Loucy (cell line): ENCODE data around the gene SLAMF1.
"Not testable (repeated sequence)": the region's sequence is repeated elsewhere in the genome, so short reads cannot be mapped to it uniquely, and the experiment has no call there.

ENCODE experiments used
- H2AFZ ChIP-seq: fragments of 200-600 bp; sonication (generic); 2 replicates; pipeline ENCODE4 v1.6.0; 2016; ENCODE audit warnings: antibody characterized with exemption, mild to moderate bottlenecking, low read length, moderate library complexity
- H3F3A ChIP-seq: fragments of 200-600 bp; 2 replicates; pipeline ENCODE4 v1.6.0; 2016; ENCODE audit warnings: antibody characterized with exemption, low read depth, mild to moderate bottlenecking
- H3K27me3 ChIP-seq: fragments of 200-600 bp; sonication (generic); 2 replicates; pipeline ENCODE4 v1.6.1; 2014; ENCODE audit warnings: low read length, mild to moderate bottlenecking; ENCODE audit not compliant: insufficient read depth, poor library complexity, severe bottlenecking
- H3K36me3 ChIP-seq: fragments of 200-600 bp; sonication (generic); 2 replicates; pipeline ENCODE4 v1.6.1; 2016; ENCODE audit warnings: low read length; ENCODE audit not compliant: insufficient read depth
- H3K4me1 ChIP-seq: fragments of 200-600 bp; sonication (generic); 2 replicates; pipeline ENCODE4 v1.5.1; 2014; ENCODE audit warnings: low read length, mild to moderate bottlenecking; ENCODE audit not compliant: insufficient read depth, poor library complexity, severe bottlenecking
- H3K4me2 ChIP-seq: fragments of 200-600 bp; sonication (generic); 2 replicates; pipeline ENCODE4 v1.6.0; 2014; ENCODE audit warnings: antibody characterized with exemption, low read length, low read depth, mild to moderate bottlenecking; ENCODE audit not compliant: poor library complexity, severe bottlenecking
- H3K4me3 ChIP-seq: fragments of 200-600 bp; sonication (generic); 2 replicates; pipeline ENCODE4 v1.5.1; 2014; ENCODE audit warnings: low read length, mild to moderate bottlenecking, mixed read lengths; ENCODE audit not compliant: poor library complexity, severe bottlenecking
- H3K79me2 ChIP-seq: fragments of 200-600 bp; sonication (generic); 2 replicates; pipeline ENCODE4 v1.6.1; 2014; ENCODE audit warnings: low read length; ENCODE audit not compliant: insufficient read depth
- H3K9ac ChIP-seq: fragments of 200-600 bp; sonication (generic); 2 replicates; pipeline ENCODE4 v1.6.0; 2014; ENCODE audit warnings: mild to moderate bottlenecking, low read depth, low read length, moderate library complexity; ENCODE audit not compliant: poor library complexity, severe bottlenecking
- H3K9me2 ChIP-seq: fragments of 200-600 bp; sonication (generic); replicated peaks from 2 replicates; pipeline ENCODE4 v1.6.1; 2016; ENCODE audit warnings: low read depth, low read length, mixed read lengths
- H3K9me3 ChIP-seq: fragments of 200-600 bp; sonication (generic); 2 replicates; pipeline ENCODE4 v1.6.1; 2014; ENCODE audit warnings: mild to moderate bottlenecking, antibody characterized with exemption, low read length, low read depth; ENCODE audit not compliant: insufficient read depth
- H4K20me1 ChIP-seq: fragments of 200-600 bp; sonication (generic); 2 replicates; pipeline ENCODE4 v1.6.0; 2014; ENCODE audit warnings: antibody characterized with exemption, low read length, mild to moderate bottlenecking; ENCODE audit not compliant: insufficient read depth, poor library complexity, severe bottlenecking
- EZH2phosphoT487 ChIP-seq: fragments of 200-600 bp; IDR thresholded peaks from 2 replicates; pipeline ENCODE4 v1.6.1; 2018; ENCODE audit warnings: antibody characterized with exemption, mild to moderate bottlenecking, moderate library complexity, borderline replicate concordance
- TF ChIP-seq, protein P1 (sequence below): fragments of 200-600 bp; sonication (generic); conservative IDR thresholded peaks from 2 replicates; pipeline ENCODE4 v1.5.1; 2014; ENCODE audit warnings: mild to moderate bottlenecking, antibody characterized with exemption, low read length

Gene SLAMF1

DNA sequence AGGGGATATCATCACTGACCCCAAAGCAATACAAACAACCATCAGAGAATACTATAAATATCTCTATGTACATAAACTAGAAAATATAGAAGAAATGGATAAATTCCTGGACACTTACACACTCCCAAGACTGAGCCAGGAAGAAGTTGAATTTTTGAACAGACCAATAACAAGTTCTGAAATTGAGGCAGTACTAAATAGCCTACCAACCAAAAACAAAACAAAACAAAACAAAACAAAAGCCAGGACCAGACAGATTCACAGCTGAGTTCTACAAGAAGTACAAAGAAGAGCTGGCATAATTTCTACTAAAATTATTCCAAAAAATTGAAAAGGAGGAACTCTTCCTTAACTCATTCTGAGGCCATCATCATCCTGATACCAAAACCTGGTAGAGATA lies 86.0 kb downstream of the SLAMF1 start:
- no peaks in the 10 kb centered on the region; the same call in 1 of the 2 replicates for H3K36me3 ChIP-seq
- no peak for TF ChIP-seq EZH2phosphoT487
- TF ChIP-seq, protein P1, sequence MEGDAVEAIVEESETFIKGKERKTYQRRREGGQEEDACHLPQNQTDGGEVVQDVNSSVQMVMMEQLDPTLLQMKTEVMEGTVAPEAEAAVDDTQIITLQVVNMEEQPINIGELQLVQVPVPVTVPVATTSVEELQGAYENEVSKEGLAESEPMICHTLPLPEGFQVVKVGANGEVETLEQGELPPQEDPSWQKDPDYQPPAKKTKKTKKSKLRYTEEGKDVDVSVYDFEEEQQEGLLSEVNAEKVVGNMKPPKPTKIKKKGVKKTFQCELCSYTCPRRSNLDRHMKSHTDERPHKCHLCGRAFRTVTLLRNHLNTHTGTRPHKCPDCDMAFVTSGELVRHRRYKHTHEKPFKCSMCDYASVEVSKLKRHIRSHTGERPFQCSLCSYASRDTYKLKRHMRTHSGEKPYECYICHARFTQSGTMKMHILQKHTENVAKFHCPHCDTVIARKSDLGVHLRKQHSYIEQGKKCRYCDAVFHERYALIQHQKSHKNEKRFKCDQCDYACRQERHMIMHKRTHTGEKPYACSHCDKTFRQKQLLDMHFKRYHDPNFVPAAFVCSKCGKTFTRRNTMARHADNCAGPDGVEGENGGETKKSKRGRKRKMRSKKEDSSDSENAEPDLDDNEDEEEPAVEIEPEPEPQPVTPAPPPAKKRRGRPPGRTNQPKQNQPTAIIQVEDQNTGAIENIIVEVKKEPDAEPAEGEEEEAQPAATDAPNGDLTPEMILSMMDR, result no peak
- H3K9me3 ChIP-seq, result peaks cover 3% of the 10 kb centered on the region; the same call in 1 of the 2 replicates
- H3F3A ChIP-seq, result no peaks in the 10 kb centered on the region
- no peaks in the 10 kb centered on the region for H3K27me3 ChIP-seq
- no peak overlapping the region for H3K4me2 ChIP-seq
- H4K20me1 ChIP-seq, result no peaks in the 10 kb centered on the region
- H3K9ac ChIP-seq, result no peak overlapping the region
- H3K79me2 ChIP-seq, result peaks cover 5% of the 10 kb centered on the region; the same call in 1 of the 2 replicates
- H3K4me1 ChIP-seq, result peaks cover 40% of the 10 kb centered on the region
- H2AFZ ChIP-seq, result no peak overlapping the region
- no peak overlapping the region for H3K4me3 ChIP-seq
- H3K9me2 ChIP-seq, result no peaks in the 10 kb centered on the region

DNA sequence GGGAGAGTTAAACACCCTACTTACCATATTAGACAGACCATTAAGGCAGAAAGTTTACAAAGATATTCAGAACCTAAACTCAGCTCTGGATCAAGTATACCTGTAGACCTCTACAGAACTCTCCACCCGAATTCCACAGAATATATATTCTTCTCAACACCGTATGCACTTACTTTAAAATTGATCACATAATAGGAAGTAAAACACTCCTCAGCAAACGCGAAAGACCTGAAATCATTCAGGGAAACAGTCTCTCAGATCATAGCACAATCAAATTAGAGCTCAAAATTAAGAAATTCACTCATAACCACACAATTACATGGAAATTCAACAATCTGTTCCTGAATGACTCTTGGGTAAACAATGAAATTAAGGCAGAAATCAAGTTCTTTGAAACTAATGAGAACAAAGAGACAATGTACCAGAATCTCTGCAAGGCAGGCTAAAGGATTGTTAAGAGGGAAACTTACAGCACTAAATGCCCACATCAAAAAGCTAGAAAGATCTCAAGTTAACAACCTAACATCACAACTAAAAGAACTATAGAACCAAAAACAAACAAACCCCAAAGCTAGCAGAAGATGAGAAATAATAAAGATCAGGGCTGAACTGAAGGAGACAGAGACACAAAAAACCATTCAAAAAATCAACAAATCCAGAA lies 86.7 kb downstream of the SLAMF1 start:
- no peaks in the 10 kb centered on the region for H3K9me2 ChIP-seq
- no peak overlapping the region for H2AFZ ChIP-seq
- H3K36me3 ChIP-seq, result no peaks in the 10 kb centered on the region; the same call in 1 of the 2 replicates
- H3K4me1 ChIP-seq, result peaks cover 34% of the 10 kb centered on the region
- H4K20me1 ChIP-seq, result no peaks in the 10 kb centered on the region
- no peaks in the 10 kb centered on the region for H3F3A ChIP-seq
- peaks cover 5% of the 10 kb centered on the region; the same call in 1 of the 2 replicates for H3K79me2 ChIP-seq
- TF ChIP-seq, protein P1, result no peak
- TF ChIP-seq EZH2phosphoT487, result no peak
- no peak overlapping the region for H3K9ac ChIP-seq
- no peak overlapping the region for H3K4me2 ChIP-seq
- H3K9me3 ChIP-seq, result peaks cover 3% of the 10 kb centered on the region; the same call in 1 of the 2 replicates
- H3K27me3 ChIP-seq, result no peaks in the 10 kb centered on the region
- H3K4me3 ChIP-seq, result no peak overlapping the region

DNA sequence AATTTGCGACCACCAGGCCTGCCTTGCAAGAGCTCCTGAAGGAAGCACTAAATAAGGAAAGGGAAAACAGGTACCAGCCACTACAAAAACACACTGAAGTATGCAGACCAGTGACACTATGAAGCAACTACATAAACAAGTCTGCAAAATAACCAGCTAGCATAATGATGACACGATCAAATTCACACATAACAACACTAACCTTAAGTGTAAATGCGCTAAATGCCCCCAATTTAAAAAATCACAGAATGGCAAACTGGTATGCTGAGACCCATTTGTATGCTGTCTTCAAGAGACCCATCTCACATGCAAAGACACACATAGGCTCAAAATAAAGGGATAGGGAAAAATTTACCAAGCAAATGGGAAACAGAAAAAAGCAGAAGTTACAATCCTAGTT lies 87.4 kb downstream of the SLAMF1 start:
- H3K36me3 ChIP-seq, H3F3A ChIP-seq, H4K20me1 ChIP-seq, H3K9me3 ChIP-seq, H3K9me2 ChIP-seq, H2AFZ ChIP-seq, H3K27me3 ChIP-seq, H3K79me2 ChIP-seq, H3K9ac ChIP-seq: not testable (repeated sequence)
- Histone ChIP-seq H3K4me1 (peaks cover 29% of the 10 kb centered on the region), H3K4me2 (peak overlapping the region; percentile 47), H3K4me3 (peak overlapping the region; percentile 18)
